Astrocyte of the hippocampus (primary cell): Measurements from ENCODE around the gene SLC25A29.
"Not testable (repeated sequence)": the region's sequence is repeated elsewhere in the genome, so short reads cannot be mapped to it uniquely, and the experiment has no call there.

ENCODE experiments used
- DNase-seq: peaks from one replicate; pipeline ENCODE4 v3.0.0; 2011; ENCODE audit warnings: low read depth, low spot score

The SLC25A29 gene

DNA sequence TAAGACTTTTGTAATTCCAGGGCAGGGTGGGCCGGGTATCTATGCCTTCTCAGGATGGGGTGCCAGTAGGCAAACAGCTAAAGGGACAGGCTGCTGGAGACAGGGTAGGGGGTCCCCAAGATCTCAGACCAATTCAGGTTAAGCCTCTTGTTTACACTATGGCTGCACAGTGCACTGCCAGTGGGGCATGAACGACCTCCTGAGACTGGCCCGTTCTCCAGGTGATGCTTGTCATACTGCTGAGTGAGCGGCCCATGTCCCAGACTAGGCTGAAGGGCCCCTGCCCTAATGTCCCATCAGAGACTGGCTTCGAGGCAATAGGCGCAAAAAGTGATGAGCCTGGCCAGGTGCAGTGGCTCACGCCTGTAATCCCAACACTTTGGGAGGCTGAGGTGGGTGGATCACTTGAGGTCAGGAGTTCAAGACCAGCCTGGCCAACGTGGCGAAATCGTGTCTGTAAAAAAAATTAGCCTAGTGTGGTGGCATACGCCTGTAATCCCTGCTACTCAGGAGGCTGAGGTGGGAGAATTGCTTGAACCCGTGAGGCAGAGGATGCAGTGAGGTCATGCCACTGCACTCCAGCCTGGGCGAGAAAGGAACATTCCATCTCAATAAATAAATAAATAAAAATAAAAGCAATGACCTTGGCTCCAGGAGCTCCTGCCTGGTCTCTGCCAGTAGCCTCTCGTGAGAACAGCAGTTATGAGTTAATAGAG is 12.6 kb downstream of the SLC25A29 start:
- DNase-seq, result no peak

DNA sequence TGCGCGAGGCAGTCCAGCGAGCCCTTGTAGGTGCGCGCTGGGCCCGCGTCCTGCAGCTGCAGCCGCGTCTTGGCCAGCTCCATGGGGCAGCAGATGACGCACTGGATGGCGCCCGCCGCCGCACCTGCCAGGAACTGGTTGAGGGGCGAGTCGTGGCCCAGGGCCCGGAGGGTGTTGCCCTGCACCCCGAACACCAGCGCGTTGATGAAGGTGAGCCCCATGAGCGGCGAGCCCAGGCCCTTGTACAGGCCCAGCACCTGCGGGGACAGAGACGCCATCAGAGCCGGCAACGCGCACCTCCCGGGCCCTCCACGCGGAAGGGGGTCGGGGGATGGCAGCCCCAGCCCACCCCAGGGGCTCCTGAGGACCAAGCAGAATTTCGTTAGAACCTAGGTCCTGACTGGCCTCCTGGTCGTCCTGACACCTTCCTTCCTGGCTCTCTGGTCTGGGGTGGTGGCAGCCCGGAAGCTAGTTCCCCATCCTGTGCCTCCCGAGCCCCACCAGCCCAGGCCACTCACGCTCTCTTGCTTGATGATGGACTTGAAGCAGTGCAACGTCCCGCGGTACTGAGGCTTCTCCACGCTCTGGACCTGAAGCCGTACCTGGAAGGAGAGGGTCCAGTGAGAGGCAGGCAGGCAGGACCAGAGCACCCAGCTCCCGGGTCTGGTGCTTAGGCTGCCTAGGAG is 13.3 kb downstream of the SLC25A29 start:
- no peak for DNase-seq

- no peak for DNase-seq
These were observed 13.9 kb downstream of the SLC25A29 start for GRCh38 chr14:100292301-100292775.

GRCh38 chr14:100291305-100292075 is 14.8 kb downstream of the SLC25A29 start:
- DNase-seq, result no peak

- no peak for DNase-seq
These were observed 15.5 kb downstream of the SLC25A29 start for GRCh38 chr14:100290607-100291304.

GRCh38 chr14:100289916-100290606 is 16.2 kb downstream of the SLC25A29 start:
- no peak for DNase-seq

DNA sequence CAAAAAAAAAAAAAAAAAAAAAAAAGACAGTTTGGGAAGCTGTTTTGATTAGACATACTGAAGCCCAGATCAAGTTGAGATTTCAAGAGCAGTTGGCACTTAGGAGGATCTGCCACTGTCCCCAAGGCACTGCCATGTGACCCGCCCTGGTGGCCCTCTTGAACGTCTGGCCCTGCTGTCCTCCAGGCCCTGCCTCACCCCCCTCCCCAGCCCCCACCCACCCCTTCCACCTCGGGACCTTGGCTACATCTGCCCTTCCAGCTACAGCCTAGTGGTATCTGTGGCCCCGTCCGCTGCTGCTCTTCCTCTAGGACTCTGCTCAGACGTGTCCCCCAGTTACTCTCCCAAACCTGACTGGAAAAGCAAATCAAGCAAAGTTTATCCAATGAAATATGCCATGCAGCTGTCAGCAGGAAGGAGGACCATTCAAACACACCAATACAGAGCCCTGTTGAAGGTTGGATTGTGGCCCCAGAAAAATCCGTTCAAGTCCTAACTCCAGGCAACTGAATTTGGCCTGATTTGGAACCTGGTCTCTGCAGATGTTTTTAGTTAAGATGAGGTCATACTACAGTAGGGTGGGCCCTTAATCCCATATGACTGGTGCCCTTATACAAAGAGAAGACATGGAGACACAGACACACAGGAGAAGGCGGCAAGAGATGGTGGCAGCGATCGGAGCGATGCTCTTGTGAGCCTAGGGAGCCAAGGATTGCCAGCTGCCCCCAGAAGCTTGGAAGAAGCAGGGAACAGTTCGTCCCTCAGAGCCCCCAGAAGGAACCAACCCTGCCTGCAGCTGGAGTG is 17.7 kb downstream of the SLC25A29 start:
- DNase-seq, result no peak

DNA sequence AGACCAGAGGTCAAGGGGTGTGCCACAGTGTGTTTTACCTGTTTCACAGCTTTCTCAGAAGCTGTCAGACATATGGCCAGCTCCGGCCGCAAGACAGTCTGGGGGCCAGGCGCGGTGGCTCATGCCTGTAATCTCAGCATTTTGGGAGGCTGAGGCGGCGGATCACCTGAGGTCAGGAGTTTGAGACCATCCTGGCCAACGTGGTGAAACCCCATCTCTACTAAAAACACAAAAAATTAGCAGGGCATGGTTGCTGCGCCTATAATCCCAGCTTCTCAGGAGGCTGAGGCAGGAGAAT is 18.3 kb downstream of the SLC25A29 start:
- not testable (repeated sequence) for DNase-seq

- no peak for DNase-seq
These were observed 18.8 kb downstream of the SLC25A29 start for GRCh38 chr14:100287202-100287997.

GRCh38 chr14:100286484-100287191 is 19.6 kb downstream of the SLC25A29 start:
- no peak for DNase-seq

GRCh38 chr14:100285913-100286400 is 20.3 kb downstream of the SLC25A29 start:
- DNase-seq, result no peak

DNA sequence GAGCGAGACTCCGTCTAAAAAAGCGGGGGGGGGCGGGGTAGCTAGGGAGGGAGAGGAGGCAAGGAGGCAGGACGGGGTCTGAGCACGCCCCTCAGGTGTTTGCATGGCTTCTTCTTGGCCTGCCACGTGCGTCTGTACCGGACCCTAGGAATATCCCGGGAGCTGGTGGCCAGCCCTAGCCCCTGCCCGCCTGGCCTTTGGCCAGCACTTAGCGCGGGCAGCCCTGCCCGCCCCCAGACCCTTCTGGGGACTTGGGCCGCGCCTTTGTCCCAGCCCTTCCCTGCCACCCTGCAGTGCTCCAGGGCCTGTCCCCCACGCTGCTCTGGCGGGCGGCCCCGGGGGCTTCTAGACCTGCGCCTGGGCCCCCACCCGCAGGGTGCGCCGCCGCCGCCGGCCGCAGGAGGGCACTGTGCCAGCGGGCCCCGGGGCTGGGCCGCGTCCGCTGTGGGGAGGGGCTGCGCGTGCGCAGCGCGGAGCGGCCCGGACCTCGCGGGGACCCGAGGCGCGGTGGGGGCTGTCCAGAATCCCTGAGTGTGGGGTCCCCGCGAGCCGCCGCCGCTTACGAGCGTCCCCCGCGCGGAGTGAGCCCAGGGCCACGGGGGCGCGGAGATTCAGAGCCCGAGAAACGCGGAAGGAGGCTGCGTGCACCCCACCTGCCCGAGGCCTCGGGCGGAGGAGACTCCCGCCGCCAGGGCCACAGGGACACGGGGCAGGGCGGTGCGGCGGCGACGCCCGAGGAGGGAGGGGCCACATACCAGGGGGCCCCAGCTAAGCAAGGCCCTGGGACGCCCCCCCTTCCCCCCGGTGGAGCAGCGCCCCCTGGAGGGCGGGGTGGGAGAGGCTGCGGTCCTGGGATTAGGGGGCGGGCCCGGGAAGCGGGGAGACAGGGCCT is 21.0 kb downstream of the SLC25A29 start:
- DNase-seq, result peak; percentile 86

DNA sequence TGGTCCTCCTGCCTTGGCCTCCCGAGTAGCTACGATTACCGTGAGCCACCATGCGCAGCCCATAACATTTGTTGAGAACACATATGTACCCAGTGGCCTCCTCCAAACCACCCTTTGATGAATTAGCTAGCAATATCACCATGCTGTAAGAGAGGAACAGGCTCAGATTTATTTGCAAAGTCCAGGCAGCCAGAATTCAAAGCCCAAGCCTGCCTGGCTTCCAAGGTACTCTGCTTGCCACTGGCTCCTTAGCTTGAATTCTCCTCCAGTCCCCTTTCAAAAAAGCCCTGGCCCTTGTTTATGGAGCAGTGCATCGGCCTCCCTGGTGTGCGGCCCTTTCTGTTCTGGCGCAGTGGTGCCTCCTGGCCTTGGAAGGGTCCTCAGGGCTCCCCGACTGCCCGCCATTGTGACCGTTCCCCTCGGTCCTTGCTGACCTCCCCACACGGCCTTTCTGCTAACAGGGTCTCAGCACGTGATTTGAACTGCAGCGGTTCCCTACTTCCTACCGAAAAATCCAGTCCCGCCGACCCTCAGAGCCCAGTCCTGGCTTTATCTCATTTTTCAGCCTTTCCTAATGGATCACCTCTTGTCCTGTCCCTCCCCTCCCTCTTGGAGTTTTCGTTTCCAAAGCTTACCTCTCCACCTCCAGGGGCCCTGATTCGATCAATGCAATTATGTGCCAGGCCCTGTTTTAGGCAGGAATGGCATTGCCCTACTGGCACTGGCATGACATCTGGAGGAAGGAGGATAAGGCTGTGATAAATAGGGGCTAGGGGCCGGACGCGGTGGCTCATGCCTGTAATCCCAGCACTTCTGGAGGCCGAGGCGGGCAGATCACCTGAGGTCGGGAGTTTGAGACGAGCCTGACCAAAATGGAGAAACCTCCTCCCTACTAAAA is 22.0 kb downstream of the SLC25A29 start:
- no peak for DNase-seq

GRCh38 chr14:100283436-100283835 is 22.8 kb downstream of the SLC25A29 start:
- DNase-seq, result not testable (repeated sequence)

GRCh38 chr14:100282766-100283419 is 23.4 kb downstream of the SLC25A29 start:
- no peak for DNase-seq

DNA sequence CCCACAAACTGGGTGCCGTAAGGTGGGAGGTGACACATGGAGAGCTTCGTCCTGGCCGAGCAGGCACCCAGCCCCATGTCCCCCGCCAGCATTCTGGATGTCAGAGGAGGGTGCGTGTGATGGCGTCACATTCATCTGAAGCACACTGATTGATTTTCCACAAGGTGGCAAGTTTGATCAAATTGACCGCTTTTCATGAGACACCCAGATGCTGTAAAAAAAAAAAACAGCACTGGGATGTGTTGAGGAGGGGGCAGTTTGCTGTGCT is 24.2 kb downstream of the SLC25A29 start:
- no peak for DNase-seq
